Osteocyte (in vitro differentiated cells): ENCODE results near the gene ETNK2. TPM values are rescaled to one million over a fixed set of nuclear protein-coding genes. Genes with fewer than 3 reads are reported as not detected.

ENCODE experiments used
- DNase-seq: peaks from one replicate; pipeline ENCODE4 v3.0.0; 2021; ENCODE audit warnings: mixed read lengths; ENCODE audit not compliant: unreplicated experiment; ENCODE audit errors: extremely low spot score
- H3K27ac Mint-ChIP-seq: one replicate; pipeline ENCODE4 v1.8.0; 2021; ENCODE audit warnings: mild to moderate bottlenecking, mixed read lengths; ENCODE audit not compliant: unreplicated experiment
- H3K27me3 Mint-ChIP-seq: one replicate; pipeline ENCODE4 v1.8.0; 2021; ENCODE audit warnings: mixed read lengths; ENCODE audit not compliant: unreplicated experiment
- H3K36me3 Mint-ChIP-seq: one replicate; pipeline ENCODE4 v1.8.0; 2021; ENCODE audit warnings: mixed read lengths; ENCODE audit not compliant: unreplicated experiment
- H3K4me1 Mint-ChIP-seq: one replicate; pipeline ENCODE4 v1.8.0; 2021; ENCODE audit warnings: mixed read lengths; ENCODE audit not compliant: unreplicated experiment
- H3K4me3 Mint-ChIP-seq: one replicate; pipeline ENCODE4 v1.8.0; 2021; ENCODE audit warnings: mild to moderate bottlenecking, moderate library complexity, mixed read lengths; ENCODE audit not compliant: unreplicated experiment
- H3K9me3 Mint-ChIP-seq: one replicate; pipeline ENCODE4 v1.8.0; 2021; ENCODE audit warnings: mixed read lengths; ENCODE audit not compliant: unreplicated experiment
- total RNA-seq: library from RNA; stranded (reverse); gene quantifications from 2 replicates; pipeline ENCODE4 v1.2.1, GENCODE V29; 2021
- TF ChIP-seq, protein P1 (sequence below): fragments of 200-600 bp; sonication (generic); IDR thresholded peaks from 2 replicates; pipeline ENCODE4 v1.5.0; 2021; ENCODE audit warnings: antibody characterized with exemption, mild to moderate bottlenecking, moderate library complexity

Gene ETNK2
- total RNA-seq, 1 donor from 2014 or later: 15.4 TPM

DNA sequence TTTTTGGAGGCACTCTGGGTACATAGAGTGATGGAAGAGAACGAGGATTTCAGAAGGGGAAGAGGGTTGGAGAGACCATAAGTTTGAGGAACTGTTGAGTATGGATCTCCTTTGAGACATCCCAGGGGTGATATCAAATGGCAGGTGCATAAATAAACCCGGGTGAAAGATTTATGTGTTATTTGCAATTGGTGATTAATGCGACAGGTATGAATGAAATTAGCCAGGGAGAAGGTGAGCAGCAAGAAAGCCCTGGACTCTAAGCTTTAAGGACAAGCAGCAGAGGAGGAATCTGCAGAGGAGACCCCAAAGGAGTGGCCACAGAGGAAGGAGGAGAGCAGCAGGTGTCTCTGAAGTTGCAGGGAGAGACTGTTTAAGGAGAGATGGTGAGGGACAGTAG, 23.1 kb upstream of the ETNK2 start:
- no peaks in the 10 kb centered on the region for H3K36me3 Mint-ChIP-seq
- no peak overlapping the region for H3K27ac Mint-ChIP-seq
- no peak for DNase-seq

DNA sequence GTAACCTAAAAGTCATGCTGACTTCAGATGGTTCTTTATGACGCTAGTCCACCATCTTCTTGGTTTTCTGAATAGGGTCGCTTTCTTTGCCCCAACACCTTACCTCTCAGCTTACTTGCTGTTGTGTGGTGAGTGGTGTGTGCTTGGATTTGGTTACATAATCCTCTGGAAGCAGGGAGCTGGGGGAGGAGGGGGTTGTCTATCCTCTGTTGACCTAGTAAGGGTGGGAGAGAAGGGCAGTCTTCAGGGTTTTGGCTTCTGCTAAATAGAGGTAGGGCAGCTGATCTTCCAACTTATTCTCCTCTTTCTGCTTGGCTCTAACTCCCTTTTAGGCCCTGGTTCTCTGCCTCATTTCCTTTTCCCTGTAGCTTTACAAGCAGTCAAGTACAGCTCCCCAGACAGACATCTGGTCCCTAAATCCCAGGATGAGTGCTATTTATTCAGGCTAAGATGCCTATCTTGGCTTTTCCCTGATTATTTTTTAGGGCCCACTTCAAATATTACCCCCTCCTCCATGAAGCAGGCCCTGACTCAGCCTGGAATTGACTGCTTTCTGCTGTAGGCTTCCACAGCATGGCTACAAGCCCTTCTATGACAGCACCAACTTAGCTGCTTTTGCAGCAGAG, 20.7 kb upstream of the ETNK2 start:
- DNase-seq: no peak
- Mint-ChIP-seq H3K36me3 (no peaks in the 10 kb centered on the region), H3K4me1 (no peaks in the 10 kb centered on the region), H3K4me3 (no peak overlapping the region), H3K27me3 (peaks cover 14% of the 10 kb centered on the region), H3K9me3 (peaks cover 13% of the 10 kb centered on the region), H3K27ac (no peak overlapping the region)
- TF ChIP-seq, protein P1, sequence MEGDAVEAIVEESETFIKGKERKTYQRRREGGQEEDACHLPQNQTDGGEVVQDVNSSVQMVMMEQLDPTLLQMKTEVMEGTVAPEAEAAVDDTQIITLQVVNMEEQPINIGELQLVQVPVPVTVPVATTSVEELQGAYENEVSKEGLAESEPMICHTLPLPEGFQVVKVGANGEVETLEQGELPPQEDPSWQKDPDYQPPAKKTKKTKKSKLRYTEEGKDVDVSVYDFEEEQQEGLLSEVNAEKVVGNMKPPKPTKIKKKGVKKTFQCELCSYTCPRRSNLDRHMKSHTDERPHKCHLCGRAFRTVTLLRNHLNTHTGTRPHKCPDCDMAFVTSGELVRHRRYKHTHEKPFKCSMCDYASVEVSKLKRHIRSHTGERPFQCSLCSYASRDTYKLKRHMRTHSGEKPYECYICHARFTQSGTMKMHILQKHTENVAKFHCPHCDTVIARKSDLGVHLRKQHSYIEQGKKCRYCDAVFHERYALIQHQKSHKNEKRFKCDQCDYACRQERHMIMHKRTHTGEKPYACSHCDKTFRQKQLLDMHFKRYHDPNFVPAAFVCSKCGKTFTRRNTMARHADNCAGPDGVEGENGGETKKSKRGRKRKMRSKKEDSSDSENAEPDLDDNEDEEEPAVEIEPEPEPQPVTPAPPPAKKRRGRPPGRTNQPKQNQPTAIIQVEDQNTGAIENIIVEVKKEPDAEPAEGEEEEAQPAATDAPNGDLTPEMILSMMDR: no peak

More for the DNA sequence above, 23.1 kb upstream of the ETNK2 start:
- peaks cover 8% of the 10 kb centered on the region for H3K9me3 Mint-ChIP-seq
- TF ChIP-seq, protein P1: no peak
- H3K4me1 Mint-ChIP-seq: no peaks in the 10 kb centered on the region
- H3K27me3 Mint-ChIP-seq: peaks cover 26% of the 10 kb centered on the region
- no peak overlapping the region for H3K4me3 Mint-ChIP-seq

DNA sequence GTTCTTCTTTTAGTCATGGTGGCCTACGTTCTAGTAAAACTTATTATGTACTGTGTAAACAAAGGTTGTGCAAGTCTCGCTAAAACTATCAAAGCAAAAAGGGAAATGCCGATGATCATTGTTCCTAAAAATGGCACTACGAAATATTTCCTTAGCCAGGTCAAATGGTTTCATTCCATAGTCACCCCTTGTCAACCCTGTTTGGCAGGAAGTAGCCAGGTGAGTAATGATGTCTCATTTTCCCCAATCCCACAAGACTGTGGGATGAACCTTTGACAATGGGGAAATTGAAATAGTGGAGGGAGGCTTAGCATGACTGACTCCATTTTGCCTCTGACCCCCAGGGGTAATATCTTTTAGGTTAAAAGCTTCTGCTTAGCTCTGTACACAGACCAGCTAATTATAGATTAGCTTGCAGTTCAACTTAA, 19.9 kb upstream of the ETNK2 start:
- Mint-ChIP-seq H3K4me3 (no peak overlapping the region), H3K36me3 (no peaks in the 10 kb centered on the region), H3K27ac (no peak overlapping the region), H3K27me3 (peaks cover 17% of the 10 kb centered on the region), H3K9me3 (peaks cover 13% of the 10 kb centered on the region), H3K4me1 (no peaks in the 10 kb centered on the region)
- TF ChIP-seq, protein P1: no peak
- no peak for DNase-seq

DNA sequence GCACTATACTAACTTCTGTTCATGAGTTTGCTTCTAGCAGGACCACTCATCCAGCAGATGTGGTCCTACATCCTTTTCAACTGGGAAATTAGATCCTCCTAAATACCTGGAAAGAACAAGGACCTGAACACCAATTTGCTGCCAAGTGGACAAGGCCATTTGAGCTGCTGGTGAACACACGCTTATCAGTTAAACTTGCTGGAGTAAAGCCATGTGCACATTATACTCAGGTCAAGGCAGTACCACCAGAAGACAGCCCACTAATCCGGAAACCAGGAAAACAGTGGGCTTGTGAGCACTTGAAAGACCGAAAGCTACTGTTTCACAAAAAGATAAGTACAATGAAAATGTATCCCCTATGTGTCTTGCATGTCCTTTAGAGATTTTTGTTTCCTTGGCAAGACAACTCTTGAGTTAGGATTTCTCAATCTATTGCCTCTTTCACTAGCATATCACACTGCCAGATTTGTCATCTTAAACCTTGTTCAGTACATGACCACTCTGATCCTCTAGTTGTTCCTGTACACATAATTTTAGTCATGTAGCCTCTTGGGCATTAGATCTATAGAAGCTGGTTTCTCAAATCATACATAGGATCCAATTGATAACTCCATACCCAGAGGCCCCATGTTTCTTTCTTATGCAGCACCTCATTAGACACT, 18.8 kb upstream of the ETNK2 start:
- no peak for DNase-seq
- H3K9me3 Mint-ChIP-seq: peaks cover 13% of the 10 kb centered on the region
- H3K4me1 Mint-ChIP-seq: no peaks in the 10 kb centered on the region
- peaks cover 24% of the 10 kb centered on the region for H3K27me3 Mint-ChIP-seq
- TF ChIP-seq, protein P1: no peak
- no peak overlapping the region for H3K4me3 Mint-ChIP-seq
- no peaks in the 10 kb centered on the region for H3K36me3 Mint-ChIP-seq
- no peak overlapping the region for H3K27ac Mint-ChIP-seq

DNA sequence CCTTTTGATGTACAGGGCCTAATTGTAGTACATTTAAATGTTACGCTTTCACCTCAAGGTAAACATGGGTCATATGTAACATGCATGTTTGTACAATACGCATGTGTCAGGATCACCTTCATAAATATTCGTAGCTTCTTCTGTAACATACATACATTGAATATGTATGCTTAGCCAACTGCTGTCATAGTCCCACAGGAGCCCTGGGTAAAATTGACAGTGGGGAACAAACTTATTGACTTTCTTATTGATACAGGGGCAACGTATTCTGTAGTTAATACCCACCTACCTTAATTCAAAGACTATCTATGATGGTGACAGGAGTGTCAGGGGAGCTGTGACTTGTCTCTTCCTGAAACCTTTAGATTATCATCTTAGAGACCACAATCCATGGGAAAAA, 18.0 kb upstream of the ETNK2 start:
- no peak for DNase-seq
- H3K4me1 Mint-ChIP-seq: no peaks in the 10 kb centered on the region
- TF ChIP-seq, protein P1: no peak
- no peak overlapping the region for H3K27ac Mint-ChIP-seq
- peaks cover 29% of the 10 kb centered on the region for H3K27me3 Mint-ChIP-seq
- no peak overlapping the region for H3K4me3 Mint-ChIP-seq
- peaks cover 13% of the 10 kb centered on the region for H3K9me3 Mint-ChIP-seq
- H3K36me3 Mint-ChIP-seq: no peaks in the 10 kb centered on the region
